ENCODE measurements around the gene HIVEP3. TPM values are rescaled to one million over a fixed set of nuclear protein-coding genes. Genes with fewer than 3 reads are reported as not detected.

The HIVEP3 gene
- total RNA-seq, 1 donor from 2014 or later = 10.1 TPM

GRCh38 chr1:41847733-41848132, 71.0 kb downstream of the HIVEP3 start:
- DNase-seq (ENCODE audit: low spot score) = no peak

DNA sequence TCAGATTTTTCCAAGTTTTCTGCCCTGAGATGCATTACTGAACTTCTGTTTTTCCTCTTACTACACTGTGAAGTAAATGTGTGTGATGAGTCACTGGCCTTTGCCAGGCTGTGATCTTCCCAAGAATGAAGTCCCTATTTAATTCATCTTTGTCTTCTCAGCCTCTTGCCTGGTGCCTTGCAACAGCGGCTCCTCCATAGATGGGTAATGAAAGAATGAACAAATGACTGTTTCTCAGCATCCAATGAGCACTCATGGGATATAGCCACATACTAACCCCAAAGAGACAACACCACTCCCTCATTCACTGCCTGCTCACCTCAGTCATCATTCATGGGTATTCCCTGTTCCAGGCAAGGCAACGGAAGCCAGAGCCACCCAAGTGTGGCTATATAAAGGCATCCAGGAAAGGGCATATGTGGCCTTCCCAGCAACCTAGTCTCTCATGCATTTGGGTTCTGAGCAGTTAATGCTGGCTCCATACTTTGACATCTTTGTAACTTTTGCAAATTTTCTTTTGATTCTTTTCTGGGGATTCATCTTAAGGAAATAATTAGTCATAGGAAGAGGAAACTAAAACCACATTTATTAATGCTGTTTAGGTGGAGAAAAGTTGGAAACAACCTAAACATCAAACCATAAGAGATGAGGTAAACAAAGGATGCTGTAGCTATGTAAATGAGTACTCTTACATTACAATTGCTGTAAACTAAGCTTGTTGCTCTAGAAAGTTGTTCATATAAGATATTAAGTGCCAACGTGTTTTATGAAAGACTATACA, 71.9 kb downstream of the HIVEP3 start:
- no peak for DNase-seq (ENCODE audit: low spot score)

DNA sequence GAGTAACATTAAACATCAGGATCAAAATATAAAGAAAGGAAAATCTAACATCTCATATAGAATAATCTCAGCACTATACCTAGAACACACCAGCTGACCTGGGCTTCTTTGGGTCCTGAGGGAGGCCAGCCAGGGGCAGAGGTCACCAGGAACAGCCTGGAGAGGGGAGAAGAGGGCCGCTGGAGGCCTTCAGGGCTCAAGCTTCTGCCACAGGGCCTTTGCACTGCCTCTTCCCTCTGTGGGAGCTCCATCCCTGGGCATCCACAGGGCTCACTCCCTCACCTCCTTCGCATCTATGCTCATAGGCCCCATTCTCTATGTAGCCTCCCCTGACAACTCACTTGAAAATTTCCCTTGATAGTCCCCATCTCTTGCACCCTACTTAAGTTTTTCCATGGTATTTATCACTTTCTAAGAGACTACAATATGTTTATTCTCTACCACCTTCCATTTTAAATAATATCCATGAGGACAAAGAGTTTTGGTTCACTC, 73.9 kb downstream of the HIVEP3 start:
- no peak for DNase-seq (ENCODE audit: low spot score)

- no peak for DNase-seq (ENCODE audit: low spot score)
Observed at GRCh38 chr1:41844255-41844654, 74.5 kb downstream of the HIVEP3 start.

GRCh38 chr1:41842993-41843755, 75.5 kb downstream of the HIVEP3 start:
- DNase-seq (ENCODE audit: low spot score) = no peak

DNA sequence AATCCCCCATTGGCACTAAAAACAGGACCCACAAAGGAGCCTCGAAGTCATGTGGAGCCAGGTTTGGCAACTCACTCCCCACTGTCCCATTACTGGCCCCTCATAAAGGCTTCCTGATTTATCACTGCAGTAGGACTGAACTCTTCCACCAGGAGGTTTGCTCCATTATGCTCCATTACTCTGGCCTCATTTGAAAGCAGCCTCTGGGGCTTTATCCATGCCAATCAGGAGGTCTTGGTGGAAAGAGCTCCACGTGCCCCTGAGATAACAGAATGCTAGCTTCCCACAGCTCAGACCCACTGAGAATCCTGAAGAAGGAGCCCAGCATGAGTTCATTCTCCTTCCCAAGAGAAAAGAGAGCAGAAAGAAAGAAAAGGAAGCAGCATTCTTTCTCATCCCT, 76.4 kb downstream of the HIVEP3 start:
- no peak for DNase-seq (ENCODE audit: low spot score)

- no peak for DNase-seq (ENCODE audit: low spot score)
Observed at GRCh38 chr1:41840592-41841246, 78.0 kb downstream of the HIVEP3 start.

- no peak for DNase-seq (ENCODE audit: low spot score)
Observed at GRCh38 chr1:41838266-41838665, 80.5 kb downstream of the HIVEP3 start.

- DNase-seq (ENCODE audit: low spot score) = no peak
Observed at GRCh38 chr1:41837691-41838090, 81.0 kb downstream of the HIVEP3 start.

DNA sequence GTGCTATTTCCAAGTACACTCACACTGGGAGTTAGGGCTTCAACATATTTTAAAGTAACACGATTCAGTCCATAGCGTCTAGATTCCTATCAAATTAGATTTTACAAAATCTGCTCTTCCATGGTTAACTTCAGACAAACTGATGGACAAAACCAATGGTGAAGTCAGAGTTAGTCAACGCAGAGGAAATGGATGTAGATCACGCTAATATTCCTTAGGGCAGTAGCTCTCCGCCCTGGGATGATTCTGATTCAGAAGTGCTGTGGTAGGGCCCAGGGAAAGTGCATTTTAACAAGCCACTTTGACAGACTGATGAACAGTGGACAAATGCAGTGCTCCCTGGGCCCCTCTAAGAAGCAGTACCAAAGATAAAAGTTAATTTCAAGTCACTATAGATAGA, 83.2 kb downstream of the HIVEP3 start:
- DNase-seq (ENCODE audit: low spot score) = no peak

DNA sequence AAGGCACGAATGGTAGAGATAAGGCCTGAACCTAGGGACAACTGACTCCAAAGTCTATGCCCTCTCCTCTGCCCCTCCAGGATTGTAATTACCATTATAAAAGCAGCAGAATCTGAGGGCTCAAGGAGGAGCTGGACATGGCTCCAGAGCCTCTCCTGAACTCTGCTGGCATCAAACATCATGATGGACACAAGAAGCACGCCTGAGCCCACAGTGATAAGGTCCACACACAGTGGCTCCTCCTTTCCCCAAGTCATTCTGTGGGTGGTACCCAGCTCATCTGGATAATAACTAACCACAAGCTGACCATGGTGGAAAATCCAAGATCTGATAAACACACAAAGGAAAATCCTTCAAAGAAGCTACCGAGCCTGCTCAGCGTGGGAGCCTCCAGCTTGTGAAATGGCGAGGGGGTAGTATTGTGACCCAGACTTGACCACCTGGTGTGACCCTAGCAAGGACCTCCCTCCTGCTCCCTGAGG, 85.2 kb downstream of the HIVEP3 start:
- no peak for DNase-seq (ENCODE audit: low spot score)

DNA sequence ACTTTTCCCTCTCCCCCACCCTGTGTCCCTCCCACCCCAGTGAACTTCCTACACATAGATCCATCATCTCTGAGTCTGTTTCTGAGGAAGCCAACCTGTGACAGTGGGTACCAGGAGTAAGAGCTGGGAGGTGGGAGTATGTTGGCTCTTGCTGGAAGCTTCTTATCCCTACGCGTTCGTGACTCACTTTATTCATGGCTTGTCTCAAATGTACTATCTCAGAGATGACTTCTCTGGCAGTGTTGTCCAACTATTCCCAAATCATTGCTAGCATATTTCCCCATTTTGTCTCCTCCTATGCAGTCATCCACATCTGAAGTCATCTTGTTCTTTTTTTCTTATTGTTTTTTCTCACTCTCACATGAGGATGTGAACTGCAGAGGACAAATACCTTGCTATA, 88.0 kb downstream of the HIVEP3 start:
- no peak for DNase-seq (ENCODE audit: low spot score)

DNA sequence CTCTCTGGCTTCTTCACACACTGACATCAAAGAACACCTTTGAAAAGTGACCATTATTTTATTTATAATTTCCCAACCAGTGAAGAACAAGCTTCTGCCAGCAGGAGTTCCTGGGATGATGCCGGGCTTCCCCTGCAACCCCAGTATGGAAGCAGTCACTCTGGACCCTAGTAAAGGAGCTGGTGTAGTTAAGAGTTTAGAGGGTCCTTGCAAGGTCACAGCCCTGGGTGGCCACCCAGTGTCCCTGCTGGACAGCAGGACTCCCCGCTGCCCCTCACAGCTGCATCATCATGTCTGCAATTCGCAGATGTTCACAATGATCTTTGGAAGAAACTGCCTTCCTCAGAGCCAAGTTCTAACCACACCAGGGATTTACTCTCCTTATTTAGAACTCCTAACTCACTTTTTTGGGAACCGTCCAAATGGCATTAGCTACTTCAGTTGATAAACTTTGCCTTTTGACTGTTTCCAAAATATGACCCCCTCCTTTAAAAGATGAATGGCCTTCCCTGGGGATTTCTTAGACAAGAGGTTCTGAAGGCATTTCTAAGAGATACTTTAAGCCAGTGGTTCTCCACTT, 90.6 kb downstream of the HIVEP3 start:
- DNase-seq (ENCODE audit: low spot score) = no peak

- no peak for DNase-seq (ENCODE audit: low spot score)
Observed at GRCh38 chr1:41823471-41823870, 95.3 kb downstream of the HIVEP3 start.

DNA sequence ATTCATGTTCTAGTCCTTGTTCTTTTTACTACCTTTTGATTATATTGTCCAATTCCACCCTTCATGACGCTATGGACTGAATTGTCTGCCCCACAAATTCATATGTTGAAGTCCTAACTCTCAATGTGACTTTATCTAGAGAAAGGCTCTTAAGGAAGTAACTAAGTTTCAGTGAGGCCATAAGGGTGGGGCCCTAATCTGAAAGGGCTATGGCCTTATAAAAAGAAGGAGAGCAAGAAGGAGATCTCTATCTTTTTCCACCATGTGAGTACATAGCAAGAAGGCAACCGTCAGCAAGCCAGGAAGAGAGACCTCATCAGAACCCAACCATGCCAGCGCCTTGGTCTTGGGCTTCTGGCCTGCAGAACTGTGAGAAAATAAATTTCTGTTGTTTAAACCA, 95.9 kb downstream of the HIVEP3 start:
- DNase-seq (ENCODE audit: low spot score) = no peak

DNA sequence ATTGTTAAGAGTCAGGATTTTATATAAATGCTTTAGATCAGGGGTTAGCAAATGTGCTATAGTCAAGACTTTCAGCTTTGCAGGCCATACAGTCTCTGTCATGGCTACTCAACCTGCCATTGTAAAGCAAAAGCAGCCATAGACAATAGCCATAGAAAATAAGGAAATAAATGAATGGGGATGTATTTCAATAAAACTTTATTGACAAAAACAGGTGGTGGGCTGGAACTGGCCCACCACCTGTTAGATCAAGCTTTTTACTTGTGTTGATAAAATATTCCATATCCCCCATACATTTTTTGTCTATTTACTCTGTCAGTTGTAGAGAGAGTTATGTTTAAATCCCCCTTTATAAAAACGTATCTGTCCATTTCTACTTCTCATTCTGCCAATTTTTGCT, 98.9 kb downstream of the HIVEP3 start:
- DNase-seq (ENCODE audit: low spot score) = no peak

DNA sequence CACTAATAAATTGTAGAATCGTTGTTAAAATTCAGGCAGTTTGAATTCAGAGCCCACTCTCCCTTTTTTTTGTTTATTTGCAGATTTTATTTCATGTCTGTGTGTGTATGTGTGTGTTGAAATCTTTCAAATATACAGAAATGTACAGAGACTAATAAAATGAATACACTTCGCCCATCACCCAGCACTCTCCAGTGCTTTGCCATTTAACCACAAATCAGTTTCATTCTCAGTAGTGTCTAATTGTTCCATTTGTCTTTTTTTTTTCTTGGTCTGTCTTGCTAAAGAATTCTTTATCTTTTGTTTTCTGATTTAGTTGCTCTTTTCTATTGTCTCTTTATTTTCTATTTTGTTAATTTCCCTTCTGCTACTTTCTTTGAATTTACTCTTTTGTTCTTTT, 99.7 kb downstream of the HIVEP3 start:
- no peak for DNase-seq (ENCODE audit: low spot score)

DNA sequence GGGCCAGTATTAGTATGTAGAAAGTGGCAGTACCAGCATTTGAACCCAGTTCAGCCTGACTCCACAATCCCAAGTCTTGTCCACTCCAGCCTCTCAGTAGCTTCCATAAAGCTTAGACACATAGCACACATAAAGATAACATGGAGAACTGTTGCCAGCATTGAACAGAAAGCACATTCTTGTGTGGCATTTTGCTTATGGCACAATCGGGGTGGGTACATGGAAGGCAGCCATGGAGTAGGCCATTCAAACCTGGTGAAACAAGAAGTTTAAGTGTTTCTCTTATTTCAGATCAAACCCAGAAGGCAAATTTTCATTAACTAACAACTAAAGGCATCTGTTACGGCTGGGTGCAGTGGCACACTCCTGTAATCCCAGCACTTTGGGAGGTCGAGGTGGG, 102.7 kb downstream of the HIVEP3 start:
- DNase-seq (ENCODE audit: low spot score) = no peak

DNA sequence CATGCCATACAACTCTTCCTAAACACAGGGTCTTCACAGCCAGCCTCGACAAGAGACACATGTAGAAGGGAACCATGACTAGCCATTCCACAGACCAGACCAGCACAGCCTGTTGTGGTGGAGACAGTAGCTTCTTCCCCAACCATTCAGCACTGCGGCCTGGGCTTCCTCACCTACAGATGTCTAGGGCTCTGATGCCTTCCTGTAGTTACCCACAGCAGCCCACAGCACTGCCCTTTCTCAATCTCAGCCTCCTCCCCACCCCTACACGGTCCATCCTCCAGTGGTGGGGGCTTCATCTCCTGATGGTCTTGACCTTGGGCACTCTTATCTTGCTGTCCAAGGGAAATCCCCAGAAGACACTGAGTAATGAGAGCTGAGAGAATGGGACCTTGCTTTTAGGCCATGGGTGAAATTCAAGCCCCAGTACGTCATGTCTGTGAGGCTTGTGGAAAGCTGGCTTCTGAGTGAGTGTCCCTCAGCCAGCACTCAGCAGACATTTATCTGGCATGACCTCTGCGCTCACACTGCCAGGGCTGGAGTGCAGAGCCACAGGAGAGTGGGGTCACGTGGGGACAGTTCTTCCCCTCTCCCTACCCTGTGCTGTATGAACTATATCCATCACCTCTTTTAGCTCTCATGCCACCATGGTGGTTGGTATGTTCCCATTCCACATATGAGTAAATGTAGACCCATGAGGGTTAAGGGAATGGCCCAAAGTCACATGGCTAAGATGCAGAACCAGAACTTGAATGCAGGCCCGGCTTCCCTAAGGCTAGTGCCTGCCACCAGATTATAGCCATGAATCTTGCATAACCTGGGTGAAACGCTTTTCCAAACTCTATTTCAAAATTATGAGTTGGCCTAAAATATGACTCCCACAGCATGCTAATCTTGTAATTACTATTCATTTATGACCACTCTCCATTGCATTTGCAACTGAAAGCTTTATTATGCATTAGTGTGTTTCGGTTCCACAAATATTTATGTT, 104.7 kb downstream of the HIVEP3 start:
- no peak for DNase-seq (ENCODE audit: low spot score)

- no peak for DNase-seq (ENCODE audit: low spot score)
Observed at GRCh38 chr1:41813226-41813625, 105.5 kb downstream of the HIVEP3 start.

DNA sequence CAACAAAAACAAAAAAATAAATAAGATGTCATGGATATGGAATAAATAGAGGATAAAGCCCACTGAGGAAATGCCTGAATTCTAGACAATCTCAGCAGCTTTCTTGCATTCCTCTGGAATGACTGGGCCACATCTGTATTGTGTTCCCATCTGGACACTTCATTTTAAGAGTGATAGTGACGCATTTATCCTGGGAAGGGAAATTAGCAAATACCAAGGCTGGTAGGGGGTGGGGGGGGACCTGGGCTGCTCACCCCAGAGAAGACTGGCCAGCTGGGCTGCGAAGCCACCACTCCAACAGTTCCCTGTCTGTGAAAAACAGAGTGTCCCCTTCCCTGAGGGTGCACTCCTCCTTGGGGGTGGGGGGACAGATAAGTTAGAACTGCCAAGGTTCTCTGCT, 106.3 kb downstream of the HIVEP3 start:
- DNase-seq (ENCODE audit: low spot score) = no peak
